DND-41 (cell line): ENCODE data around the gene SYNPO2L.
A peak's percentile ranks its signal among the peaks of the same experiment; 100 is the strongest.

Experiments used
- EZH2 ChIP-seq: IDR thresholded peaks from 3 replicates; pipeline ENCODE4 v1.6.1; 2012; ENCODE audit warnings: borderline replicate concordance, low read depth, mild to moderate bottlenecking, moderate library complexity, low read length, inconsistent platforms; ENCODE audit not compliant: severe bottlenecking
- TF ChIP-seq, protein P1 (sequence below): IDR thresholded peaks from 2 replicates; pipeline ENCODE4 v1.5.1; 2012; ENCODE audit warnings: borderline replicate concordance, low read length, moderate library complexity, mild to moderate bottlenecking; ENCODE audit not compliant: poor library complexity, severe bottlenecking; ENCODE audit errors: extremely low read depth

DNA sequence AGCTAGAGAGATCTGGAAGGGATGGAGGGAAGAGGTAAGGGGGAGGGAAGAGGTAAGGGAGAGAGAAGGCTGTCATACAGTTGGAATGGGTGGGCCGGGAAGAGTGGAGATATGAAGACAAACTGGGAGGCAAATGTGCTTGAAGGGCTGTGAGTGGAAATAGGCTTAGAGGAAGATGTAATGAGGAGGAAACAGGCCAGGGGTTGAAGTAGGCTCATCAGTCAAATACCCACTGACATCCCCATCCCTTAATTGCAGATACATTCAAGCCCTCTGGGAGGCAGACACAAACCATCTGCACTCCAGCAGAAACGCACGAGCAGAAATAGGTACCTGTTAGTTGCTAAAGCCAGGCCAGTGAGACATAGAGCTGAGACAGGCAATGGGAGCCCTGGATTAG lies 2.1 kb downstream of the SYNPO2L start:
- TF ChIP-seq, protein P1, sequence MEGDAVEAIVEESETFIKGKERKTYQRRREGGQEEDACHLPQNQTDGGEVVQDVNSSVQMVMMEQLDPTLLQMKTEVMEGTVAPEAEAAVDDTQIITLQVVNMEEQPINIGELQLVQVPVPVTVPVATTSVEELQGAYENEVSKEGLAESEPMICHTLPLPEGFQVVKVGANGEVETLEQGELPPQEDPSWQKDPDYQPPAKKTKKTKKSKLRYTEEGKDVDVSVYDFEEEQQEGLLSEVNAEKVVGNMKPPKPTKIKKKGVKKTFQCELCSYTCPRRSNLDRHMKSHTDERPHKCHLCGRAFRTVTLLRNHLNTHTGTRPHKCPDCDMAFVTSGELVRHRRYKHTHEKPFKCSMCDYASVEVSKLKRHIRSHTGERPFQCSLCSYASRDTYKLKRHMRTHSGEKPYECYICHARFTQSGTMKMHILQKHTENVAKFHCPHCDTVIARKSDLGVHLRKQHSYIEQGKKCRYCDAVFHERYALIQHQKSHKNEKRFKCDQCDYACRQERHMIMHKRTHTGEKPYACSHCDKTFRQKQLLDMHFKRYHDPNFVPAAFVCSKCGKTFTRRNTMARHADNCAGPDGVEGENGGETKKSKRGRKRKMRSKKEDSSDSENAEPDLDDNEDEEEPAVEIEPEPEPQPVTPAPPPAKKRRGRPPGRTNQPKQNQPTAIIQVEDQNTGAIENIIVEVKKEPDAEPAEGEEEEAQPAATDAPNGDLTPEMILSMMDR, result peak; percentile 34
- TF ChIP-seq EZH2, result no peak
